A673 (cell line): ENCODE data around the gene TDRKH. TPM values are rescaled to one million over a fixed set of nuclear protein-coding genes. Genes with fewer than 3 reads are reported as not detected.

ENCODE experiments used
- BruUV-seq: library from RNA; stranded (reverse); fragments of 400-500 nt; replicated peaks from 2 replicates; lab custom pipeline; 2021; lab: Mats Ljungman, UMichigan
- CTCF ChIA-PET: fragments of 300-600 bp; sonication (Branson Sonifier 250); formaldehyde crosslinking; loops from one replicate; lab custom pipeline; 2022; ENCODE audit warnings: antibody characterized with exemption; lab: Charles Lee
- POLR2A ChIA-PET: fragments of 300-600 bp; sonication (Branson Sonifier 250); formaldehyde crosslinking; loops from one replicate; lab custom pipeline; 2022; ENCODE audit warnings: antibody characterized with exemption; ENCODE audit not compliant: low non-redundant PET; lab: Charles Lee
- DNase-seq: peaks from one replicate; pipeline ENCODE4 v3.0.0-alpha.2; 2015; ENCODE audit warnings: low spot score
- H3K27ac ChIP-seq: fragments of 200-600 bp; sonication (generic); 2 replicates; pipeline ENCODE4 v1.5.1; 2016; ENCODE audit warnings: mixed run types, low read depth, mild to moderate bottlenecking, mixed read lengths, antibody characterized with exemption, low read length; ENCODE audit not compliant: poor library complexity, severe bottlenecking
- H3K27me3 ChIP-seq: fragments of 200-600 bp; sonication (generic); replicated peaks from 2 replicates; pipeline ENCODE4 v1.6.1; 2017; ENCODE audit warnings: mixed run types, low read depth, mild to moderate bottlenecking, mixed read lengths, antibody characterized with exemption, low read length; ENCODE audit not compliant: insufficient read depth, poor library complexity
- H3K36me3 ChIP-seq: fragments of 200-600 bp; sonication (generic); 2 replicates; pipeline ENCODE4 v1.6.1; 2016; ENCODE audit warnings: mixed run types, mild to moderate bottlenecking, mixed read lengths, antibody characterized with exemption, low read length; ENCODE audit not compliant: insufficient read depth, poor library complexity, severe bottlenecking
- H3K4me1 ChIP-seq: fragments of 200-600 bp; sonication (generic); 2 replicates; pipeline ENCODE4 v1.6.1; 2017; ENCODE audit warnings: mixed run types, mild to moderate bottlenecking, mixed read lengths, antibody characterized with exemption, low read length; ENCODE audit not compliant: insufficient read depth, poor library complexity, severe bottlenecking
- H3K4me3 ChIP-seq: fragments of 200-600 bp; sonication (generic); 2 replicates; pipeline ENCODE4 v1.5.1; 2016; ENCODE audit warnings: low read depth, mixed run types, mild to moderate bottlenecking, mixed read lengths, low read length; ENCODE audit not compliant: poor library complexity, severe bottlenecking
- H3K9me3 ChIP-seq: fragments of 200-600 bp; sonication (generic); 2 replicates; pipeline ENCODE4 v1.6.1; 2016; ENCODE audit warnings: mixed run types, low read depth, mild to moderate bottlenecking, mixed read lengths, antibody characterized with exemption, low read length; ENCODE audit not compliant: poor library complexity, severe bottlenecking
- CTCF ChIP-seq: fragments of 300-800, 200-600 bp; sonication (generic); conservative IDR thresholded peaks from 2 replicates; pipeline ENCODE4 v1.5.1; 2017; ENCODE audit warnings: low read depth, mild to moderate bottlenecking, antibody characterized with exemption, low read length, moderate library complexity, mixed read lengths
- EZH2 ChIP-seq: fragments of 200-600 bp; sonication (generic); IDR thresholded peaks from 2 replicates; pipeline ENCODE4 v1.6.1; 2017; ENCODE audit warnings: borderline replicate concordance, low read depth, mild to moderate bottlenecking, mixed read lengths, antibody characterized with exemption, low read length; ENCODE audit not compliant: poor library complexity, severe bottlenecking
- intact Hi-C: fragments of 100-400 bp; cut with micrococcal nuclease; formaldehyde crosslinking; loops from one replicate; pipeline ENCODE4 v1.10.0; 2022; ENCODE audit not compliant: unreplicated experiment
- total RNA-seq: library from RNA; stranded (reverse); gene quantifications from 2 replicates; pipeline ENCODE4 v1.2.3, GENCODE V29; 2021

Gene TDRKH
- total RNA-seq, 1 experiment from 2014 or later, result 2.1 TPM

GRCh38 chr1:151803915-151804314 lies 13.6 kb upstream of the TDRKH start:
- no TSS peak for BruUV-seq
- H3K4me3 ChIP-seq, result no peak overlapping the region
- H3K4me1 ChIP-seq, result no peaks in the 10 kb centered on the region
- H3K9me3 ChIP-seq, result no peaks in the 10 kb centered on the region
- intact Hi-C loops, result no loop called here
- peaks cover 81% of the 10 kb centered on the region for H3K27me3 ChIP-seq
- no peak overlapping the region for H3K27ac ChIP-seq
- H3K36me3 ChIP-seq, result no peaks in the 10 kb centered on the region
- POLR2A ChIA-PET, result no interaction called here
- no peak for TF ChIP-seq CTCF
- no peak for TF ChIP-seq EZH2
- CTCF ChIA-PET, result no interaction called here
- no peak for DNase-seq

GRCh38 chr1:151803164-151803563 lies 12.9 kb upstream of the TDRKH start:
- TF ChIP-seq EZH2, result no peak
- no peak for TF ChIP-seq CTCF
- CTCF ChIA-PET, result no interaction called here
- Histone ChIP-seq H3K9me3 (no peaks in the 10 kb centered on the region), H3K27ac (no peak overlapping the region), H3K4me1 (no peaks in the 10 kb centered on the region), H3K27me3 (peaks cover 88% of the 10 kb centered on the region), H3K36me3 (no peaks in the 10 kb centered on the region), H3K4me3 (no peak overlapping the region)
- BruUV-seq, result no TSS peak
- intact Hi-C loops, result no loop called here
- no peak for DNase-seq
- POLR2A ChIA-PET, result no interaction called here

GRCh38 chr1:151802372-151802771 lies 12.1 kb upstream of the TDRKH start:
- TF ChIP-seq EZH2 (no peak), CTCF (no peak)
- no peak for DNase-seq
- H3K4me3 ChIP-seq, result no peak overlapping the region
- H3K4me1 ChIP-seq, result no peaks in the 10 kb centered on the region
- H3K27ac ChIP-seq, result no peak overlapping the region
- no peaks in the 10 kb centered on the region for H3K36me3 ChIP-seq
- H3K27me3 ChIP-seq, result peaks cover 96% of the 10 kb centered on the region
- no TSS peak for BruUV-seq
- no peaks in the 10 kb centered on the region for H3K9me3 ChIP-seq
- ChIA-PET CTCF (no interaction called here), POLR2A (no interaction called here)
- intact Hi-C loops, result no loop called here
